GM12891 (cell line): ENCODE results near the gene DIP2C.

Experiments used
- DNase-seq: peaks from one replicate; pipeline ENCODE4 v3.0.0; 2011; ENCODE audit warnings: low spot score; ENCODE audit not compliant: insufficient read length
- FAIRE-seq: peaks from 2 replicates; lab custom pipeline; 2011; peaks lifted over from hg19 to GRCh38; lab: Jason Lieb, UNC
- PAX5 ChIP-seq: IDR thresholded peaks from 2 replicates; pipeline ENCODE4 v1.6.1; 2011; ENCODE audit warnings: low read length, moderate library complexity, mild to moderate bottlenecking; ENCODE audit not compliant: insufficient read depth, severe bottlenecking
- POLR2A ChIP-seq: IDR thresholded peaks from 2 replicates; pipeline ENCODE4 v1.6.1; 2011; ENCODE audit warnings: low read depth, low read length, control low read depth
- POLR2AphosphoS5 ChIP-seq: IDR thresholded peaks from 2 replicates; pipeline ENCODE4 v1.6.1; 2011; ENCODE audit warnings: low read depth, low read length, control low read depth
- POU2F2 ChIP-seq: IDR thresholded peaks from 2 replicates; pipeline ENCODE4 v1.6.1; 2011; ENCODE audit warnings: low read depth, mild to moderate bottlenecking, control low read depth, low read length, moderate library complexity
- SPI1 ChIP-seq: IDR thresholded peaks from 2 replicates; pipeline ENCODE4 v1.6.1; 2011; ENCODE audit warnings: low read depth, low read length, control low read depth
- TAF1 ChIP-seq: IDR thresholded peaks from 2 replicates; pipeline ENCODE4 v1.6.1; 2011; ENCODE audit warnings: low read depth, low read length, control low read depth

Gene DIP2C

GRCh38 chr10:722281-723060, 33.0 kb upstream of the DIP2C start:
- DNase-seq = no peak
- no peak for TF ChIP-seq TAF1
- no peak for TF ChIP-seq POLR2AphosphoS5
- no peak for TF ChIP-seq SPI1
- no peak for TF ChIP-seq PAX5
- no peak for TF ChIP-seq POU2F2
- no peak for TF ChIP-seq POLR2A
- no peak for FAIRE-seq

GRCh38 chr10:718143-718700, 28.8 kb upstream of the DIP2C start:
- DNase-seq (no peak), FAIRE-seq (no peak)
- TF ChIP-seq PAX5 (no peak), POLR2A (no peak), POU2F2 (no peak), POLR2AphosphoS5 (no peak), SPI1 (no peak), TAF1 (no peak)

- TF ChIP-seq SPI1 (no peak), PAX5 (no peak), POLR2AphosphoS5 (no peak), POLR2A (no peak), POU2F2 (no peak), TAF1 (no peak)
- FAIRE-seq (no peak), DNase-seq (no peak)
Observed at GRCh38 chr10:717458-717857, 28.0 kb upstream of the DIP2C start.

GRCh38 chr10:716821-717220, 27.4 kb upstream of the DIP2C start:
- no peak for FAIRE-seq
- no peak for DNase-seq
- TF ChIP-seq TAF1 (no peak), POLR2A (no peak), POU2F2 (no peak), SPI1 (no peak), PAX5 (no peak), POLR2AphosphoS5 (no peak)

GRCh38 chr10:714214-714613, 24.7 kb upstream of the DIP2C start:
- no peak for DNase-seq
- no peak for TF ChIP-seq TAF1
- TF ChIP-seq SPI1 = no peak
- no peak for TF ChIP-seq POU2F2
- no peak for TF ChIP-seq POLR2AphosphoS5
- no peak for TF ChIP-seq PAX5
- no peak for TF ChIP-seq POLR2A
- no peak for FAIRE-seq

GRCh38 chr10:712575-712974, 23.1 kb upstream of the DIP2C start:
- TF ChIP-seq POU2F2 = no peak
- no peak for TF ChIP-seq TAF1
- TF ChIP-seq POLR2AphosphoS5 = no peak
- no peak for TF ChIP-seq SPI1
- TF ChIP-seq PAX5 = no peak
- TF ChIP-seq POLR2A = no peak
- DNase-seq (no peak), FAIRE-seq (no peak)

- no peak for DNase-seq
- FAIRE-seq = no peak
- TF ChIP-seq POLR2A = no peak
- TF ChIP-seq SPI1 = no peak
- no peak for TF ChIP-seq POLR2AphosphoS5
- TF ChIP-seq TAF1 = no peak
- no peak for TF ChIP-seq POU2F2
- no peak for TF ChIP-seq PAX5
Observed at GRCh38 chr10:712089-712488, 22.6 kb upstream of the DIP2C start.

GRCh38 chr10:707861-708260, 18.4 kb upstream of the DIP2C start:
- FAIRE-seq (no peak), DNase-seq (no peak)
- TF ChIP-seq POU2F2 (no peak), SPI1 (no peak), PAX5 (no peak), POLR2AphosphoS5 (no peak), TAF1 (no peak), POLR2A (no peak)

- DNase-seq = no peak
- TF ChIP-seq TAF1 = no peak
- TF ChIP-seq PAX5 = no peak
- TF ChIP-seq POLR2AphosphoS5 = no peak
- no peak for TF ChIP-seq POLR2A
- TF ChIP-seq POU2F2 = no peak
- TF ChIP-seq SPI1 = no peak
- FAIRE-seq = no peak
Observed at GRCh38 chr10:707456-707855, 18.0 kb upstream of the DIP2C start.
